GM06990 (cell line): Measurements from ENCODE around the gene GRIK4.

Experiments used
- DNase-seq: peaks from one replicate; pipeline ENCODE4 v3.0.0-alpha.2; 2011; ENCODE audit not compliant: insufficient read length; ENCODE audit errors: extremely low read depth
- H3K27me3 ChIP-seq: replicated peaks from 2 replicates; pipeline ENCODE4 v1.6.0; 2011; ENCODE audit warnings: low read length; ENCODE audit not compliant: control insufficient read depth, insufficient read depth
- H3K36me3 ChIP-seq: 2 replicates; pipeline ENCODE4 v1.5.1; 2011; ENCODE audit warnings: low read length; ENCODE audit not compliant: control insufficient read depth, insufficient read depth
- H3K4me3 ChIP-seq: replicated peaks from 2 replicates; pipeline ENCODE4 v1.5.1; 2011; ENCODE audit warnings: low read depth, mild to moderate bottlenecking, control low read depth, low read length
- CTCF ChIP-seq: IDR thresholded peaks from 2 replicates; pipeline ENCODE4 v1.5.1; 2011; ENCODE audit warnings: low read length, control low read depth, mild to moderate bottlenecking, inconsistent platforms; ENCODE audit not compliant: insufficient read depth, poor library complexity, severe bottlenecking

Gene GRIK4

GRCh38 chr11:120893440-120894201 is 382.1 kb downstream of the GRIK4 start:
- no peak overlapping the region for H3K4me3 ChIP-seq
- no peaks in the 10 kb centered on the region for H3K36me3 ChIP-seq
- no peak for TF ChIP-seq CTCF
- DNase-seq: no peak
- H3K27me3 ChIP-seq: no peaks in the 10 kb centered on the region

GRCh38 chr11:120894202-120894985 is 382.8 kb downstream of the GRIK4 start:
- no peak for DNase-seq
- H3K27me3 ChIP-seq: no peaks in the 10 kb centered on the region
- TF ChIP-seq CTCF: no peak
- no peak overlapping the region for H3K4me3 ChIP-seq
- H3K36me3 ChIP-seq: no peaks in the 10 kb centered on the region

DNA sequence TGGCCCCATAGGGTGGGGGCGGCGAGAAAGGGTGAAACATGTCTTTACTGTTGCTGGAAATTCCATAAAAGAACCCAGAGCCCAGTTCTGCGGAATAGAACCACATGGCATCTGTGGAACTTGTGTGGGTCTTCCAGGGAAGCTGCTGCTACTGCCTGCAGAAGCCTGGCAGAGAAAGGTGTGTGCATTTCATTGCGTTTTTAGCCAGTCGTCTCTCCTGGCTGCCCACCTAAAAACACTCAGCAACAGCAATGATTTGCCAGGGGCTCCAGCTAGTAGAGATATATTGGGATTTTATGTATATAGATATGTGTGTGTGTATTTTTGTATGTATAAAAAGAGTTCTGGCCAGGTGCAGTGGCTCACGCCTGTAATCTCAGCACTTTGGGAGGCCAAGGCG is 385.1 kb downstream of the GRIK4 start:
- H3K27me3 ChIP-seq: no peaks in the 10 kb centered on the region; the same call in none of the 2 replicates
- no peak for TF ChIP-seq CTCF

GRCh38 chr11:120898568-120898967 is 387.0 kb downstream of the GRIK4 start:
- DNase-seq: no peak
- Histone ChIP-seq H3K27me3 (no peaks in the 10 kb centered on the region; the same call in none of the 2 replicates), H3K4me3 (no peak overlapping the region), H3K36me3 (no peaks in the 10 kb centered on the region)
- no peak for TF ChIP-seq CTCF

More for the DNA sequence above, 385.1 kb downstream of the GRIK4 start:
- no peaks in the 10 kb centered on the region for H3K36me3 ChIP-seq
- DNase-seq: no peak
- no peak overlapping the region for H3K4me3 ChIP-seq

GRCh38 chr11:120899720-120900119 is 388.2 kb downstream of the GRIK4 start:
- H3K36me3 ChIP-seq: no peaks in the 10 kb centered on the region
- DNase-seq: no peak
- H3K27me3 ChIP-seq: no peaks in the 10 kb centered on the region; the same call in none of the 2 replicates
- H3K4me3 ChIP-seq: no peak overlapping the region
- no peak for TF ChIP-seq CTCF
